H1 (cell line): Measurements from ENCODE around the gene ITPK1. TPM values are rescaled to one million over a fixed set of nuclear protein-coding genes. Genes with fewer than 3 reads are reported as not detected.

Experiments used
- CTCF ChIA-PET: fragments of 300-600 bp; sonication (Branson Sonifier 250); formaldehyde crosslinking; loops from one replicate; lab custom pipeline; 2021; ENCODE audit not compliant: partially characterized antibody; lab: Charles Lee
- POLR2A ChIA-PET: fragments of 300-600 bp; sonication (Branson Sonifier 250); formaldehyde crosslinking; loops from one replicate; lab custom pipeline; 2021; ENCODE audit warnings: inconsistent platforms; ENCODE audit not compliant: partially characterized antibody; lab: Charles Lee
- DNase-seq, 2 experiments: peaks; one replicate each; pipeline versions ENCODE4 v3.0.0 to v3.0.0-alpha.2; 2010 to 2022; ENCODE audit warnings: low spot score in 2 of 2, low read depth in 1 of 2, mixed read lengths in 1 of 2
- FAIRE-seq: peaks from 2 replicates; lab custom pipeline; 2011; peaks lifted over from hg19 to GRCh38; lab: Jason Lieb, UNC
- H2AFZ ChIP-seq: 2 replicates; pipeline ENCODE4 v1.8.1; 2012; ENCODE audit warnings: low read length, inconsistent platforms
- H2AK5ac ChIP-seq: 2 replicates; pipeline ENCODE4 v1.6.1; 2013; ENCODE audit warnings: low read depth, low read length
- H2BK120ac ChIP-seq: replicated peaks from 2 replicates; pipeline ENCODE3; 2013; ENCODE audit warnings: low read depth, low read length, inconsistent platforms
- H2BK12ac ChIP-seq: 2 replicates; pipeline ENCODE4 v1.6.1; 2013; ENCODE audit warnings: low read depth, low read length
- H2BK15ac ChIP-seq: 2 replicates; pipeline ENCODE4 v1.6.1; 2013; ENCODE audit warnings: low read length
- H2BK20ac ChIP-seq: 2 replicates; pipeline ENCODE4 v1.6.1; 2013; ENCODE audit warnings: low read length
- H2BK5ac ChIP-seq: 2 replicates; pipeline ENCODE4 v1.6.1; 2013; ENCODE audit warnings: low read depth, low read length
- H3K14ac ChIP-seq: 2 replicates; pipeline ENCODE4 v1.6.1; 2013; ENCODE audit warnings: inconsistent platforms; ENCODE audit not compliant: insufficient read length
- H3K18ac ChIP-seq: 2 replicates; pipeline ENCODE4 v1.6.1; 2013; ENCODE audit warnings: low read length; ENCODE audit errors: extremely low read depth
- H3K23ac ChIP-seq: 2 replicates; pipeline ENCODE4 v1.6.1; 2013; ENCODE audit warnings: inconsistent platforms; ENCODE audit not compliant: insufficient read length
- H3K23me2 ChIP-seq: 2 replicates; pipeline ENCODE4 v1.6.1; 2013; ENCODE audit warnings: low read depth, low read length
- H3K27ac ChIP-seq: 2 replicates; pipeline ENCODE4 v1.6.1; 2011; ENCODE audit warnings: low read depth, low read length, inconsistent platforms
- H3K27me3 ChIP-seq, 4 experiments: replicated peaks in 1 of 4; 1 replicate in 1 of 4; 2 replicates in 3 of 4; pipeline versions ENCODE4 v1.6.1 to v1.8.1; 2011 to 2013; ENCODE audit warnings: low read length in 3 of 4, mild to moderate bottlenecking in 3 of 4, inconsistent platforms in 2 of 4, mixed read lengths in 2 of 4, moderate library complexity in 1 of 4; ENCODE audit not compliant: control insufficient read depth in 3 of 4, insufficient read depth in 3 of 4; ENCODE audit errors: extremely low read depth in 1 of 4
- H3K36me3 ChIP-seq, 4 experiments: 2 replicates each; pipeline versions ENCODE4 v1.6.1 to v1.8.1; 2011 to 2013; ENCODE audit warnings: mild to moderate bottlenecking in 4 of 4, low read length in 3 of 4, moderate library complexity in 2 of 4, control low read depth in 1 of 4, inconsistent platforms in 1 of 4; ENCODE audit not compliant: insufficient read depth in 4 of 4, control insufficient read depth in 2 of 4
- H3K4ac ChIP-seq: replicated peaks from 2 replicates; pipeline ENCODE3; 2013; ENCODE audit warnings: low read length, low read depth, mixed read lengths, inconsistent platforms; ENCODE audit not compliant: insufficient read length
- H3K4me1 ChIP-seq, 4 experiments: replicated peaks in 1 of 4; 1 replicate in 1 of 4; 2 replicates in 3 of 4; pipeline versions ENCODE4 v1.6.1 to v1.8.1; 2011 to 2013; ENCODE audit warnings: low read length in 3 of 4, inconsistent platforms in 2 of 4, mixed read lengths in 1 of 4; ENCODE audit not compliant: insufficient read depth in 4 of 4, control insufficient read depth in 3 of 4
- H3K4me2 ChIP-seq, 2 experiments: 2 replicates each; pipeline versions ENCODE4 v1.6.1 to v1.8.1; 2011 to 2013; ENCODE audit warnings: low read depth in 2 of 2, low read length in 2 of 2, control low read depth in 1 of 2, inconsistent platforms in 1 of 2, mild to moderate bottlenecking in 1 of 2; ENCODE audit not compliant: insufficient read depth in 1 of 2
- H3K4me3 ChIP-seq, 4 experiments: fragments of 200-600, 300-600 bp in 1 of 4; sonication (generic), shearing (Covaris generic), sonication (Bioruptor Twin) in 1 of 4; 2 replicates each; pipeline versions ENCODE4 v1.5.1 to v1.8.1; 2011 to 2016; ENCODE audit warnings: low read length in 4 of 4, low read depth in 3 of 4, control low read depth in 2 of 4, inconsistent platforms in 2 of 4, mild to moderate bottlenecking in 2 of 4, mixed read lengths in 1 of 4, moderate library complexity in 1 of 4; ENCODE audit not compliant: insufficient read depth in 2 of 4; ENCODE audit errors: extremely low read depth in 1 of 4
- H3K56ac ChIP-seq: replicated peaks from 2 replicates; pipeline ENCODE3; 2013; ENCODE audit warnings: low read depth, mild to moderate bottlenecking, mixed read lengths, low read length, inconsistent platforms; ENCODE audit not compliant: insufficient read length
- H3K79me1 ChIP-seq: 2 replicates; pipeline ENCODE4 v1.6.1; 2013; ENCODE audit warnings: low read depth, low read length, control low read depth
- H3K79me2 ChIP-seq, 2 experiments: 2 replicates each; pipeline versions ENCODE4 v1.6.1 to v1.8.1; 2012 to 2013; ENCODE audit warnings: low read length in 2 of 2, mild to moderate bottlenecking in 2 of 2, inconsistent platforms in 1 of 2; ENCODE audit not compliant: insufficient read depth in 2 of 2, control insufficient read depth in 1 of 2
- H3K9ac ChIP-seq, 4 experiments: replicated peaks in 1 of 4; 1 replicate in 1 of 4; 2 replicates in 3 of 4; pipeline versions ENCODE4 v1.6.1 to v1.8.1; 2011 to 2013; ENCODE audit warnings: low read depth in 3 of 4, low read length in 3 of 4, control low read depth in 2 of 4, mild to moderate bottlenecking in 2 of 4, moderate library complexity in 2 of 4, inconsistent platforms in 1 of 4; ENCODE audit errors: extremely low read depth in 1 of 4
- H3K9me3 ChIP-seq, 2 experiments: 2 replicates each; pipeline versions ENCODE4 v1.6.1 to v1.8.1; 2012 to 2013; ENCODE audit warnings: mild to moderate bottlenecking in 2 of 2, moderate library complexity in 2 of 2, control low read depth in 1 of 2, inconsistent platforms in 1 of 2, low read depth in 1 of 2, low read length in 1 of 2, mixed read lengths in 1 of 2; ENCODE audit not compliant: insufficient read depth in 2 of 2
- H4K20me1 ChIP-seq, 2 experiments: replicated peaks in 1 of 2; 2 replicates each; pipeline versions ENCODE3 to v1.8.1; 2011 to 2013; ENCODE audit warnings: inconsistent platforms in 2 of 2, low read length in 2 of 2, mild to moderate bottlenecking in 1 of 2; ENCODE audit not compliant: insufficient read depth in 2 of 2, control insufficient read depth in 1 of 2
- H4K5ac ChIP-seq: 2 replicates; pipeline ENCODE4 v1.6.1; 2013; ENCODE audit warnings: low read length, low read depth, mixed read lengths, inconsistent platforms; ENCODE audit not compliant: insufficient read length
- H4K8ac ChIP-seq: 2 replicates; pipeline ENCODE4 v1.8.0; 2013; ENCODE audit warnings: mild to moderate bottlenecking, moderate library complexity, low read length, inconsistent platforms; ENCODE audit not compliant: insufficient read depth; ENCODE audit errors: extremely low read depth
- H4K91ac ChIP-seq: replicated peaks from 2 replicates; pipeline ENCODE3; 2013; ENCODE audit warnings: low read length, mixed read lengths, inconsistent platforms; ENCODE audit not compliant: insufficient read length
- ATF3 ChIP-seq: IDR thresholded peaks from 2 replicates; pipeline ENCODE4 v1.6.1; 2011; ENCODE audit warnings: low read depth, mild to moderate bottlenecking, low read length; ENCODE audit not compliant: insufficient read depth
- CHD2 ChIP-seq: IDR thresholded peaks from 2 replicates; pipeline ENCODE4 v1.6.1; 2012; ENCODE audit warnings: low read length, improper control_type of control experiment
- CTCF ChIP-seq, 3 experiments: IDR thresholded peaks; 1 replicate in 2 of 3; 2 replicates in 1 of 3; pipeline versions ENCODE4 v1.5.1 to v1.6.1; 2011; ENCODE audit warnings: low read length in 3 of 3, mild to moderate bottlenecking in 3 of 3, inconsistent platforms in 2 of 3, low read depth in 1 of 3, moderate library complexity in 1 of 3; ENCODE audit not compliant: insufficient read depth in 1 of 3; ENCODE audit errors: control extremely low read depth in 1 of 3
- EP300 ChIP-seq, 2 experiments: IDR thresholded peaks; 1 replicate in 1 of 2; 2 replicates in 1 of 2; pipeline ENCODE4 v1.6.1; 2011 to 2012; ENCODE audit warnings: low read depth in 2 of 2, low read length in 2 of 2, mild to moderate bottlenecking in 2 of 2, borderline replicate concordance in 1 of 2, inconsistent platforms in 1 of 2, moderate library complexity in 1 of 2
- HDAC6 ChIP-seq: IDR thresholded peaks from one replicate; pipeline ENCODE4 v1.7.1; 2012; ENCODE audit warnings: low read depth, mild to moderate bottlenecking, inconsistent platforms, low read length, moderate library complexity
- MAX ChIP-seq: IDR thresholded peaks from 2 replicates; pipeline ENCODE4 v1.6.1; 2012; ENCODE audit warnings: inconsistent platforms
- PHF8 ChIP-seq: fragments of 200-600 bp; sonication (generic); conservative IDR thresholded peaks from 2 replicates; pipeline ENCODE4 v1.7.1; 2012; ENCODE audit warnings: low read depth, mild to moderate bottlenecking, inconsistent platforms, low read length, moderate library complexity
- POLR2A ChIP-seq, 2 experiments: IDR thresholded peaks; 1 replicate in 1 of 2; 2 replicates in 1 of 2; pipeline ENCODE4 v1.6.1; 2011; ENCODE audit warnings: low read depth in 2 of 2, low read length in 2 of 2, mild to moderate bottlenecking in 2 of 2; ENCODE audit errors: control extremely low read depth in 1 of 2
- TCF12 ChIP-seq: IDR thresholded peaks from 2 replicates; pipeline ENCODE4 v1.6.1; 2011; ENCODE audit warnings: low read depth, mild to moderate bottlenecking, low read length
- USF2 ChIP-seq: IDR thresholded peaks from 2 replicates; pipeline ENCODE4 v1.6.1; 2011; ENCODE audit warnings: low read length, improper control_type of control experiment
- WGBS, 2 experiments: shearing (Covaris generic) in 1 of 2; methylation state at CpG; one replicate each; pipeline versions ENCODE4 v1.1.6 to v1.1.7; 2013 to 2015; ENCODE audit warnings: low lambda C conversion rate in 2 of 2, mixed read lengths in 2 of 2, inconsistent platforms in 1 of 2, low coverage in 1 of 2, missing lambda C conversion rate in 1 of 2; ENCODE audit not compliant: insufficient replicate concordance in 2 of 2, insufficient coverage in 1 of 2, insufficient read length in 1 of 2; ENCODE audit errors: extremely low coverage in 1 of 2, missing lambda C conversion rate in 1 of 2; 5-methylcytosine and 5-hydroxymethylcytosine counted together
- polyA plus RNA-seq, 7 experiments: library from polyadenylated mRNA; depleted of rRNA in 3 of 7; stranded (reverse) in 5 of 7; unstranded in 2 of 7; fragments of >200 nt in 5 of 7; fragments of 200-250 nt in 2 of 7; gene quantifications; 1 replicate in 5 of 7; 2 replicates in 1 of 7; 4 replicates in 1 of 7; pipeline versions ENCODE4 v1.2.1 to v1.2.3, GENCODE V29; 2011 to 2013; ENCODE audit warnings: missing spikeins in 2 of 7, mixed read lengths in 2 of 7
- total RNA-seq: library from RNA; stranded (reverse); fragmentation: NEBNext Ultra II Directional; extraction: Animal tissue kit (Norgen Biotek cat#: 25700); gene quantifications from 2 replicates; pipeline ENCODE4 v1.2.1, GENCODE V29; 2021

Gene ITPK1
- total and polyA plus RNA-seq, 2 of the 8 experiments (the other 6 are each of a cell fraction or from before 2014, with no cell fraction given) = 108 to 143 TPM

DNA sequence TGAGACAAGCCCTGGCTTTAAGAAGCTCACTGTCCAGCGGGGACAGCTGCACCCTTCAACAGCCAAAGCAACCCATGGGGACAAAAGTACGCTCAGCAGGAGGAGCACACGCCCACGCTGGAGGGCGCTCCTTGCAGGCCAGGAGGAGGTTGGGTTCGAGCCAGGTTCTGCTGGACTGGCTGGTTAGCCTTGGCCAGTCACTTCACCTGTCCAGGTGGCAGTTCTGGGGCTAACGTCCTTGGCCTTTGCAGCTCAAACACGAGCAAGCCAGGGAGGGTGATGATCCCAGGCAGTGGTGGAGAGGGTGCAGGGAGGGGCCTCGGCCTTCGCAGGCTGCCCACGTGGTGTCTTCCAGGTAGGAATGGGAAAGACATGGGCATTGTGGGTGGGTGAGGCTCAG lies 179.6 kb downstream of the ITPK1 start:
- FAIRE-seq = no peak
- ChIA-PET POLR2A (no interaction called here), CTCF (interaction anchor here (0.8 to 3.0 kb wide), 3 partner anchors 15 to 238 kb away, joined by 3 to 12 read pairs (median 3); no protein-coding TSS in a partner anchor)
- TF ChIP-seq HDAC6 (no peak), USF2 (no peak), MAX (no peak), TCF12 (no peak), EP300 (IDR thresholded peaks at IDR 0.05; ENCODE audit: borderline replicate concordance in 1 of 2, low read depth in 2 of 2, low read length in 2 of 2) (no peak), PHF8 (no peak), ATF3 (no peak), POLR2A (IDR thresholded peaks at IDR 0.05; ENCODE audit: control extremely low read depth in 1 of 2, low read depth in 2 of 2, low read length in 2 of 2) (no peak), CTCF (IDR thresholded peaks at IDR 0.05; ENCODE audit: control extremely low read depth in 1 of 3, insufficient read depth in 1 of 3, low read depth in 1 of 3, low read length in 3 of 3) (no peak), CHD2 (no peak)

More for the DNA sequence above, 179.6 kb downstream of the ITPK1 start:
- Histone ChIP-seq H2BK12ac (no peak overlapping the region), H4K8ac (no peak overlapping the region), H3K36me3 (no peaks in the 10 kb centered on the region), H2AK5ac (no peak overlapping the region), H2BK15ac (no peak overlapping the region), H2AFZ (no peak overlapping the region), H3K9ac (no peak overlapping the region; a peak in 2 of 7 replicates), H3K23ac (no peak overlapping the region), H3K14ac (no peak overlapping the region), H3K27me3 (no peaks in the 10 kb centered on the region), H3K79me2 (no peaks in the 10 kb centered on the region), H3K4ac (no peak overlapping the region), H2BK120ac (no peak overlapping the region), H4K20me1 (peaks cover 4 to 9% of the 10 kb centered on the region in 2 experiments), H4K91ac (no peak overlapping the region), H3K79me1 (no peaks in the 10 kb centered on the region), H3K23me2 (no peaks in the 10 kb centered on the region), H3K56ac (no peak overlapping the region), H3K4me3 (no peak overlapping the region), H2BK20ac (no peak overlapping the region), H3K27ac (no peak overlapping the region), H4K5ac (no peak overlapping the region), H3K9me3 (no peaks in the 10 kb centered on the region), H2BK5ac (no peak overlapping the region), H3K18ac (no peak overlapping the region), H3K4me2 (no peak overlapping the region), H3K4me1 (no peaks in the 10 kb centered on the region)
- WGBS, 2 experiments = 93% methylated on average over 11 of the region's 11 CpGs; no CpG with 5 or more reads in 1 of the 2 experiments
- no peak for DNase-seq
